Activated CD4-positive, alpha-beta memory T cell treated with anti-CD3 and anti-CD28 coated beads, Interleukin-2, amount 10 ng/mL, durations not matched to agents 7 days and 5 days (primary cell): ENCODE measurements around the gene RNF145. TPM values are rescaled to one million over a fixed set of nuclear protein-coding genes. Genes with fewer than 3 reads are reported as not detected.

ENCODE experiments used
- CTCF ChIA-PET: fragments of 350-600 bp; sonication (Branson Sonifier 250); formaldehyde crosslinking; loops from one replicate; lab custom pipeline; 2021; ENCODE audit warnings: antibody characterized with exemption, inconsistent platforms; lab: Charles Lee
- POLR2A ChIA-PET: fragments of 350-600 bp; sonication (Branson Sonifier 250); formaldehyde crosslinking; loops from one replicate; lab custom pipeline; 2021; ENCODE audit warnings: antibody characterized with exemption; lab: Charles Lee
- DNase-seq: peaks from one replicate; pipeline ENCODE4 v3.0.0-alpha.2; 2020
- H3K27ac Mint-ChIP-seq: one replicate; pipeline ENCODE4 v1.8.0; 2021; ENCODE audit warnings: mild to moderate bottlenecking, mixed read lengths
- H3K27me3 Mint-ChIP-seq: one replicate; pipeline ENCODE4 v1.8.0; 2021; ENCODE audit warnings: mixed read lengths
- H3K36me3 Mint-ChIP-seq: one replicate; pipeline ENCODE4 v1.8.0; 2021; ENCODE audit warnings: low read depth, mixed read lengths
- H3K4me1 Mint-ChIP-seq: one replicate; pipeline ENCODE4 v1.8.0; 2021; ENCODE audit warnings: mixed read lengths
- H3K4me3 Mint-ChIP-seq: one replicate; pipeline ENCODE4 v1.8.0; 2021; ENCODE audit warnings: mild to moderate bottlenecking, mixed read lengths
- H3K9me3 Mint-ChIP-seq: one replicate; pipeline ENCODE4 v1.8.0; 2021; ENCODE audit warnings: mixed read lengths
- total RNA-seq, 2 experiments: library from RNA; stranded (reverse); gene quantifications; one replicate each; pipeline ENCODE4 v1.2.3, GENCODE V29; 2021

RNF145 gene
- 100 to 1,000 TPM; 126 to 127 TPM for total RNA-seq

GRCh38 chr5:159209438-159210209 is at the start of gene RNF145:
RNF145 (minus strand) TSS chr5:159209553; CDS start chr5:159203617, 5,936 bp downstream.
- H3K36me3 Mint-ChIP-seq: peaks cover 28% of the 10 kb centered on the region
- no peaks in the 10 kb centered on the region for H3K9me3 Mint-ChIP-seq
- ChIA-PET CTCF (interaction anchor here (1.2 kb wide), 1 partner anchor 108 kb away, joined by 3 read pairs; no protein-coding TSS in a partner anchor), POLR2A (interaction anchor here (0.8 to 5.7 kb wide), 8 partner anchors 12 to 392 kb away, joined by 3 to 58 read pairs (median 21); no protein-coding TSS in a partner anchor)
- H3K27me3 Mint-ChIP-seq: no peaks in the 10 kb centered on the region
- H3K4me1 Mint-ChIP-seq: peaks cover 39% of the 10 kb centered on the region
- peak within 1 kb of the TSS; percentile 88 for H3K4me3 Mint-ChIP-seq
- DNase-seq: peak; percentile 88
- H3K27ac Mint-ChIP-seq: peak within 1 kb of the TSS; percentile 98

GRCh38 chr5:159258361-159258760 is 49.0 kb upstream of the RNF145 start:
- H3K4me3 Mint-ChIP-seq: no peak overlapping the region
- POLR2A ChIA-PET: interaction anchor here (1.2 kb wide), 1 partner anchor 12 kb away, joined by 3 read pairs; no protein-coding TSS in a partner anchor
- DNase-seq: no peak
- H3K27ac Mint-ChIP-seq: no peak overlapping the region
- CTCF ChIA-PET: no interaction called here
- H3K4me1 Mint-ChIP-seq: peaks cover 16% of the 10 kb centered on the region
- peaks cover 3% of the 10 kb centered on the region for H3K27me3 Mint-ChIP-seq
- peaks cover 7% of the 10 kb centered on the region for H3K36me3 Mint-ChIP-seq
- no peaks in the 10 kb centered on the region for H3K9me3 Mint-ChIP-seq

- peaks cover 4% of the 10 kb centered on the region for H3K36me3 Mint-ChIP-seq
- peaks cover 3% of the 10 kb centered on the region for H3K27me3 Mint-ChIP-seq
- DNase-seq: no peak
- no peak overlapping the region for H3K4me3 Mint-ChIP-seq
- ChIA-PET CTCF (interaction anchor here (1.3 kb wide), 1 partner anchor 59 kb away, joined by 3 read pairs; no protein-coding TSS in a partner anchor), POLR2A (interaction anchor here (1.2 kb wide), 1 partner anchor 11 kb away, joined by 3 read pairs; no protein-coding TSS in a partner anchor)
- H3K4me1 Mint-ChIP-seq: peaks cover 14% of the 10 kb centered on the region
- H3K9me3 Mint-ChIP-seq: no peaks in the 10 kb centered on the region
- no peak overlapping the region for H3K27ac Mint-ChIP-seq
These were observed 48.4 kb upstream of the RNF145 start for GRCh38 chr5:159257629-159258283.

- H3K27me3 Mint-ChIP-seq: peaks cover 3% of the 10 kb centered on the region
- no peak for DNase-seq
- H3K4me3 Mint-ChIP-seq: no peak overlapping the region
- POLR2A ChIA-PET: interaction anchor here (1.2 kb wide), 1 partner anchor 10 kb away, joined by 3 read pairs; no protein-coding TSS in a partner anchor
- peaks cover 1% of the 10 kb centered on the region for H3K36me3 Mint-ChIP-seq
- H3K27ac Mint-ChIP-seq: no peak overlapping the region
- no peaks in the 10 kb centered on the region for H3K9me3 Mint-ChIP-seq
- CTCF ChIA-PET: interaction anchor here (1.3 kb wide), 1 partner anchor 60 kb away, joined by 3 read pairs; no protein-coding TSS in a partner anchor
- H3K4me1 Mint-ChIP-seq: peaks cover 7% of the 10 kb centered on the region
These were observed 47.7 kb upstream of the RNF145 start for GRCh38 chr5:159257007-159257406.

GRCh38 chr5:159252195-159252594 is 42.8 kb upstream of the RNF145 start:
- POLR2A ChIA-PET: no interaction called here
- Mint-ChIP-seq H3K9me3 (no peaks in the 10 kb centered on the region), H3K4me3 (no peak overlapping the region), H3K27ac (no peak overlapping the region), H3K36me3 (no peaks in the 10 kb centered on the region), H3K4me1 (peaks cover 2% of the 10 kb centered on the region), H3K27me3 (peaks cover 10% of the 10 kb centered on the region)
- CTCF ChIA-PET: no interaction called here
- DNase-seq: no peak

GRCh38 chr5:159249158-159249557 is 39.8 kb upstream of the RNF145 start:
- H3K4me3 Mint-ChIP-seq: no peak overlapping the region

GRCh38 chr5:159244890-159245289 is 35.5 kb upstream of the RNF145 start:
- DNase-seq: no peak
- CTCF ChIA-PET: no interaction called here
- peaks cover 18% of the 10 kb centered on the region for H3K4me1 Mint-ChIP-seq
- H3K4me3 Mint-ChIP-seq: no peak overlapping the region
- H3K36me3 Mint-ChIP-seq: no peaks in the 10 kb centered on the region
- peaks cover 10% of the 10 kb centered on the region for H3K27me3 Mint-ChIP-seq
- POLR2A ChIA-PET: no interaction called here
- no peaks in the 10 kb centered on the region for H3K9me3 Mint-ChIP-seq
- H3K27ac Mint-ChIP-seq: no peak overlapping the region

More at GRCh38 chr5:159249158-159249557, 39.8 kb upstream of the RNF145 start:
- Mint-ChIP-seq H3K4me1 (peaks cover 2% of the 10 kb centered on the region), H3K27me3 (peaks cover 12% of the 10 kb centered on the region), H3K27ac (no peak overlapping the region), H3K9me3 (no peaks in the 10 kb centered on the region), H3K36me3 (no peaks in the 10 kb centered on the region)
- DNase-seq: no peak
- POLR2A ChIA-PET: interaction anchor here (0.9 to 1.4 kb wide), 2 partner anchors 17 to 41 kb away, joined by 3 read pairs; no protein-coding TSS in a partner anchor
- CTCF ChIA-PET: interaction anchor here (0.6 kb wide), 1 partner anchor 267 kb away, joined by 5 read pairs; no protein-coding TSS in a partner anchor

GRCh38 chr5:159244163-159244562 is 34.8 kb upstream of the RNF145 start:
- Mint-ChIP-seq H3K36me3 (no peaks in the 10 kb centered on the region), H3K27ac (no peak overlapping the region), H3K27me3 (peaks cover 8% of the 10 kb centered on the region), H3K4me1 (peaks cover 18% of the 10 kb centered on the region), H3K9me3 (no peaks in the 10 kb centered on the region), H3K4me3 (no peak overlapping the region)
- CTCF ChIA-PET: no interaction called here
- DNase-seq: no peak
- POLR2A ChIA-PET: no interaction called here

- Mint-ChIP-seq H3K4me1 (peaks cover 16% of the 10 kb centered on the region), H3K27ac (no peak overlapping the region), H3K9me3 (no peaks in the 10 kb centered on the region), H3K4me3 (no peak overlapping the region), H3K27me3 (peaks cover 8% of the 10 kb centered on the region), H3K36me3 (no peaks in the 10 kb centered on the region)
- DNase-seq: no peak
- CTCF ChIA-PET: interaction anchor here (0.7 to 1.3 kb wide), 3 partner anchors 21 to 84 kb away, joined by 3 read pairs; no protein-coding TSS in a partner anchor
- POLR2A ChIA-PET: no interaction called here
These were observed 34.0 kb upstream of the RNF145 start for GRCh38 chr5:159243385-159243784.

GRCh38 chr5:159242656-159243055 is 33.3 kb upstream of the RNF145 start:
- Mint-ChIP-seq H3K4me1 (peaks cover 16% of the 10 kb centered on the region), H3K4me3 (no peak overlapping the region)

GRCh38 chr5:159241946-159242552 is 32.7 kb upstream of the RNF145 start:
- CTCF ChIA-PET: interaction anchor here (1.0 to 1.3 kb wide), 3 partner anchors 22 to 93 kb away, joined by 3 read pairs; no protein-coding TSS in a partner anchor
- H3K27me3 Mint-ChIP-seq: peaks cover 5% of the 10 kb centered on the region
- no peak overlapping the region for H3K27ac Mint-ChIP-seq
- no peaks in the 10 kb centered on the region for H3K36me3 Mint-ChIP-seq
- POLR2A ChIA-PET: no interaction called here
- DNase-seq: no peak
- H3K9me3 Mint-ChIP-seq: no peaks in the 10 kb centered on the region
- peaks cover 16% of the 10 kb centered on the region for H3K4me1 Mint-ChIP-seq
- no peak overlapping the region for H3K4me3 Mint-ChIP-seq

More at GRCh38 chr5:159242656-159243055, 33.3 kb upstream of the RNF145 start:
- H3K9me3 Mint-ChIP-seq: no peaks in the 10 kb centered on the region
- no peak for DNase-seq
- CTCF ChIA-PET: interaction anchor here (0.7 to 1.3 kb wide), 4 partner anchors 21 to 92 kb away, joined by 3 read pairs; no protein-coding TSS in a partner anchor
- POLR2A ChIA-PET: no interaction called here
- H3K27ac Mint-ChIP-seq: no peak overlapping the region
- H3K36me3 Mint-ChIP-seq: no peaks in the 10 kb centered on the region
- peaks cover 5% of the 10 kb centered on the region for H3K27me3 Mint-ChIP-seq

GRCh38 chr5:159240301-159240870 is 31.0 kb upstream of the RNF145 start:
- ChIA-PET CTCF (no interaction called here), POLR2A (interaction anchor here (1.2 kb wide), 1 partner anchor 33 kb away, joined by 3 read pairs; no protein-coding TSS in a partner anchor)
- no peak for DNase-seq
- Mint-ChIP-seq H3K27me3 (peaks cover 2% of the 10 kb centered on the region), H3K4me1 (peaks cover 16% of the 10 kb centered on the region), H3K27ac (no peak overlapping the region), H3K4me3 (no peak overlapping the region), H3K9me3 (no peaks in the 10 kb centered on the region), H3K36me3 (no peaks in the 10 kb centered on the region)
